SK-N-SH (cell line): ENCODE results near the gene N4BP2L2. TPM values are rescaled to one million over a fixed set of nuclear protein-coding genes. Genes with fewer than 3 reads are reported as not detected.

ENCODE experiments used
- CTCF ChIA-PET: fragments of 300-600, 350-600 bp; formaldehyde crosslinking; extraction: SDS; loops from one replicate; lab custom pipeline; 2021; lab: Yijun Ruan, JAX
- POLR2A ChIA-PET: fragments of 350-600 bp; sonication (Branson Sonifier 250); formaldehyde crosslinking; extraction: SDS; loops from one replicate; lab custom pipeline; 2020; ENCODE audit warnings: antibody characterized with exemption, inconsistent platforms; lab: Yijun Ruan, JAX
- DNase-seq: peaks from one replicate; pipeline ENCODE4 v3.0.0; 2012
- H2AFZ ChIP-seq: fragments of 200-600 bp; sonication (generic); 2 replicates; pipeline ENCODE4 v1.8.1; 2016; ENCODE audit warnings: antibody characterized with exemption, mild to moderate bottlenecking, low read depth
- H3F3A ChIP-seq: fragments of 200-600 bp; sonication (generic); replicated peaks from 2 replicates; pipeline ENCODE3; 2016; ENCODE audit warnings: antibody characterized with exemption, mild to moderate bottlenecking; ENCODE audit not compliant: insufficient read depth
- H3K27ac ChIP-seq, 2 experiments: fragments of 200-500 bp in 1 of 2; fragments of 200-600 bp in 1 of 2; sonication (Bioruptor generic) in 1 of 2; sonication (generic), shearing (Covaris generic) in 1 of 2; 2 replicates each; pipeline versions ENCODE4 v1.5.1 to v1.6.1; 2014 to 2016; ENCODE audit warnings: low read depth in 2 of 2, inconsistent platforms in 1 of 2, low read length in 1 of 2, mild to moderate bottlenecking in 1 of 2, mixed read lengths in 1 of 2
- H3K27me3 ChIP-seq: fragments of 200-600 bp; sonication (generic), shearing (Covaris generic); 2 replicates; pipeline ENCODE4 v1.6.1; 2016; ENCODE audit warnings: mixed run types; ENCODE audit not compliant: insufficient read depth
- H3K36me3 ChIP-seq, 2 experiments: fragments of 200-500 bp in 1 of 2; fragments of 200-600 bp in 1 of 2; sonication (Bioruptor generic) in 1 of 2; sonication (generic) in 1 of 2; replicated peaks in 1 of 2; 2 replicates each; pipeline versions ENCODE3 to v1.5.1; 2014 to 2016; ENCODE audit warnings: low read length in 1 of 2, mild to moderate bottlenecking in 1 of 2; ENCODE audit not compliant: insufficient read depth in 2 of 2, control insufficient read depth in 1 of 2
- H3K4me1 ChIP-seq, 2 experiments: fragments of 200-500 bp in 1 of 2; fragments of 200-600 bp in 1 of 2; sonication (Bioruptor generic) in 1 of 2; sonication (generic), shearing (Covaris generic) in 1 of 2; 2 replicates each; pipeline versions ENCODE4 v1.5.1 to v1.6.1; 2014 to 2016; ENCODE audit warnings: low read depth in 1 of 2, low read length in 1 of 2, mixed run types in 1 of 2; ENCODE audit not compliant: insufficient read depth in 2 of 2, control insufficient read depth in 1 of 2
- H3K4me2 ChIP-seq: fragments of 200-600 bp; sonication (generic), shearing (Covaris generic); 2 replicates; pipeline ENCODE4 v1.6.1; 2017; ENCODE audit warnings: mixed run types
- H3K4me3 ChIP-seq, 2 experiments: fragments of 200-500 bp in 1 of 2; fragments of 200-600 bp in 1 of 2; sonication (Bioruptor generic) in 1 of 2; sonication (generic), shearing (Covaris generic) in 1 of 2; 2 replicates each; pipeline versions ENCODE4 v1.5.1 to v1.8.1; 2014 to 2016; ENCODE audit warnings: low read depth in 2 of 2, inconsistent platforms in 1 of 2, low read length in 1 of 2, mild to moderate bottlenecking in 1 of 2, mixed read lengths in 1 of 2, moderate library complexity in 1 of 2
- H3K79me2 ChIP-seq: fragments of 200-600 bp; sonication (generic); 2 replicates; pipeline ENCODE4 v1.8.1; 2017; ENCODE audit warnings: mild to moderate bottlenecking; ENCODE audit not compliant: insufficient read depth
- H3K9ac ChIP-seq: fragments of 200-600 bp; sonication (generic); 2 replicates; pipeline ENCODE4 v1.6.1; 2017; ENCODE audit warnings: mixed run types
- H3K9me2 ChIP-seq: fragments of 200-600 bp; sonication (generic); 2 replicates; pipeline ENCODE4 v1.6.1; 2017; ENCODE audit warnings: mixed run types
- H3K9me3 ChIP-seq: fragments of 200-600 bp; sonication (generic); 2 replicates; pipeline ENCODE4 v1.6.1; 2017; ENCODE audit warnings: mixed run types, mild to moderate bottlenecking, moderate library complexity
- H4K20me1 ChIP-seq: fragments of 200-600 bp; sonication (generic); 2 replicates; pipeline ENCODE4 v1.6.1; 2017; ENCODE audit warnings: mild to moderate bottlenecking, mixed run types; ENCODE audit not compliant: insufficient read depth
- ELF1 ChIP-seq: IDR thresholded peaks from 2 replicates; pipeline ENCODE4 v1.4.0; 2012
- EP300 ChIP-seq, 2 experiments: IDR thresholded peaks; 2 replicates each; pipeline versions ENCODE4 v1.4.0 to v1.6.1; 2012; ENCODE audit warnings: borderline replicate concordance in 1 of 2, low read depth in 1 of 2, low read length in 1 of 2
- FOXM1 ChIP-seq: IDR thresholded peaks from 2 replicates; pipeline ENCODE4 v1.4.0; 2012; ENCODE audit warnings: low read depth, mild to moderate bottlenecking
- RCOR1 ChIP-seq: fragments of 150-350 bp; IDR thresholded peaks from 2 replicates; pipeline ENCODE4 v1.6.1; 2017; ENCODE audit warnings: antibody characterized with exemption, low read length
- SIN3A ChIP-seq: IDR thresholded peaks from 2 replicates; pipeline ENCODE4 v1.6.1; 2012; ENCODE audit warnings: low read depth, mild to moderate bottlenecking, low read length, moderate library complexity, borderline replicate concordance
- TCF12 ChIP-seq: IDR thresholded peaks from 2 replicates; pipeline ENCODE4 v1.4.0; 2012
- TEAD4 ChIP-seq: IDR thresholded peaks from 2 replicates; pipeline ENCODE4 v1.4.0; 2012; ENCODE audit warnings: mild to moderate bottlenecking, borderline replicate concordance; ENCODE audit not compliant: insufficient read depth
- YY1 ChIP-seq: IDR thresholded peaks from 2 replicates; pipeline ENCODE4 v1.4.0; 2012; ENCODE audit warnings: low read depth, mild to moderate bottlenecking
- polyA plus RNA-seq, 3 experiments: library from polyadenylated mRNA; depleted of rRNA; stranded (reverse); fragments of >200 nt; gene quantifications; 2 replicates each; pipeline ENCODE4 v1.2.3, GENCODE V29; 2012
- TF ChIP-seq, protein P1 (sequence below): IDR thresholded peaks from 2 replicates; pipeline ENCODE4 v1.4.0; 2012; ENCODE audit warnings: low read depth, borderline replicate concordance
- TF ChIP-seq, protein P2 (sequence below): fragments of 200-600 bp; sonication (generic); IDR thresholded peaks from 2 replicates; pipeline ENCODE4 v1.6.1; 2017; ENCODE audit warnings: antibody characterized with exemption, mild to moderate bottlenecking, moderate library complexity
- TF ChIP-seq, protein P3 (sequence below): IDR thresholded peaks from 2 replicates; pipeline ENCODE4 v1.6.1; 2012; ENCODE audit warnings: mild to moderate bottlenecking, low read depth, low read length, moderate library complexity
- TF ChIP-seq, protein P4 (sequence below): IDR thresholded peaks from 2 replicates; pipeline ENCODE4 v1.4.0; 2012; ENCODE audit warnings: low read depth, borderline replicate concordance
- TF ChIP-seq, protein P5 (sequence below): fragments of 150-350 bp; IDR thresholded peaks from 2 replicates; pipeline ENCODE4 v1.6.1; 2017; ENCODE audit warnings: antibody characterized with exemption, low read length, low read depth, borderline replicate concordance
- TF ChIP-seq, protein P6 (sequence below): fragments of 150-350 bp; IDR thresholded peaks from 2 replicates; pipeline ENCODE4 v1.6.1; 2016; ENCODE audit warnings: mild to moderate bottlenecking, low read depth, low read length

N4BP2L2 gene
- polyA plus RNA-seq, 1 of the 3 experiments (the other 2 are of a cell fraction) = 16.0 TPM

DNA sequence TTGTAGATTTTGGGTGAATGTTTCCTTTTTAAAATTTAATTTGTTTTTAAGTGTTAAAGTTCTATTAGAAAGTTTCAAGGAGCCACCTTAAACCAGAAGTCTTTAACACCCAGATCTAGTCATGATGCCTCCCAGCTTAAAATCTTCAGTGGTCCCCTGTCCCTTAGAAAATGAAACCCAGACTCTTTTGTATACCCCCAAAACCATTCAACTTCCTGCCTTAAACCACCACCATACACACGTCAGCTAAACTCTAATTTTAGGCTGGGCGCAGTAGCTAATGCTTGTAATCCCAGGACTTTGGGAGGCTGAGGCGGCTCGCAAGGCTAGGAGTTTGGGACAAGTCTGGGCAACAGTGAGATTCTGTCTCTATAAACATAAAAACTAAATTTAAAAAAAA, 148.5 kb downstream of the N4BP2L2 start (continued):
- no peak for TF ChIP-seq EP300 (IDR thresholded peaks at IDR 0.05; ENCODE audit: borderline replicate concordance in 1 of 2, low read depth in 1 of 2, low read length in 1 of 2)
- TF ChIP-seq ELF1 = no peak
- TF ChIP-seq YY1 = no peak
- TF ChIP-seq FOXM1 = no peak
- TF ChIP-seq, protein P1, sequence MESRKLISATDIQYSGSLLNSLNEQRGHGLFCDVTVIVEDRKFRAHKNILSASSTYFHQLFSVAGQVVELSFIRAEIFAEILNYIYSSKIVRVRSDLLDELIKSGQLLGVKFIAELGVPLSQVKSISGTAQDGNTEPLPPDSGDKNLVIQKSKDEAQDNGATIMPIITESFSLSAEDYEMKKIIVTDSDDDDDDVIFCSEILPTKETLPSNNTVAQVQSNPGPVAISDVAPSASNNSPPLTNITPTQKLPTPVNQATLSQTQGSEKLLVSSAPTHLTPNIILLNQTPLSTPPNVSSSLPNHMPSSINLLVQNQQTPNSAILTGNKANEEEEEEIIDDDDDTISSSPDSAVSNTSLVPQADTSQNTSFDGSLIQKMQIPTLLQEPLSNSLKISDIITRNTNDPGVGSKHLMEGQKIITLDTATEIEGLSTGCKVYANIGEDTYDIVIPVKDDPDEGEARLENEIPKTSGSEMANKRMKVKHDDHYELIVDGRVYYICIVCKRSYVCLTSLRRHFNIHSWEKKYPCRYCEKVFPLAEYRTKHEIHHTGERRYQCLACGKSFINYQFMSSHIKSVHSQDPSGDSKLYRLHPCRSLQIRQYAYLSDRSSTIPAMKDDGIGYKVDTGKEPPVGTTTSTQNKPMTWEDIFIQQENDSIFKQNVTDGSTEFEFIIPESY = no peak
- TF ChIP-seq TEAD4 = no peak
- TF ChIP-seq TCF12 = no peak

DNA sequence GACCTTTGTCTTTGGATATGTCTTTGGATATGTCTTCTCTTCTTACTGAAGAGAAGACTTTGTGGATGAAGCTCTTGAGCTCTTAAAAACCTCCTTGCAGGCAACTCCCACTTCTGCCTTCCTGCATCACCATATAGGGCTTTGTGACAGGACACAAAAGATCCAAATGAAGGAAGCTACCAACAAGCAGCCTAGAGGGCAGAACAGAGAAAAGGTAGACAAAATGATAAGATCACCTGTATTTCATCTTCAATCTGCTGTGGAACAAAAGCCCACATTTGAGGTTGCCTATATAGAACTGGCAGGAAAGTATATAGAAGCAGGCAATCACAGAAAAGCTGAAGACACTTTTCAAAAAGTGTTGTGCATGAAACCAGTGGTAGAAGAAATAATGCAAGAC, 153.2 kb downstream of the N4BP2L2 start:
- H3K27me3 ChIP-seq = no peaks in the 10 kb centered on the region
- H3K4me2 ChIP-seq = no peak overlapping the region
- peaks cover 9 to 16% of the 10 kb centered on the region in 2 experiments for H3K36me3 ChIP-seq
- H3K79me2 ChIP-seq = no peaks in the 10 kb centered on the region
- H3K4me3 ChIP-seq = no peak overlapping the region
- H3K27ac ChIP-seq = no peak overlapping the region
- POLR2A ChIA-PET = no interaction called here
- H3K9me3 ChIP-seq = no peaks in the 10 kb centered on the region
- CTCF ChIA-PET = no interaction called here
- H3F3A ChIP-seq = no peaks in the 10 kb centered on the region
- TF ChIP-seq RCOR1 = no peak
- TF ChIP-seq, protein P2, sequence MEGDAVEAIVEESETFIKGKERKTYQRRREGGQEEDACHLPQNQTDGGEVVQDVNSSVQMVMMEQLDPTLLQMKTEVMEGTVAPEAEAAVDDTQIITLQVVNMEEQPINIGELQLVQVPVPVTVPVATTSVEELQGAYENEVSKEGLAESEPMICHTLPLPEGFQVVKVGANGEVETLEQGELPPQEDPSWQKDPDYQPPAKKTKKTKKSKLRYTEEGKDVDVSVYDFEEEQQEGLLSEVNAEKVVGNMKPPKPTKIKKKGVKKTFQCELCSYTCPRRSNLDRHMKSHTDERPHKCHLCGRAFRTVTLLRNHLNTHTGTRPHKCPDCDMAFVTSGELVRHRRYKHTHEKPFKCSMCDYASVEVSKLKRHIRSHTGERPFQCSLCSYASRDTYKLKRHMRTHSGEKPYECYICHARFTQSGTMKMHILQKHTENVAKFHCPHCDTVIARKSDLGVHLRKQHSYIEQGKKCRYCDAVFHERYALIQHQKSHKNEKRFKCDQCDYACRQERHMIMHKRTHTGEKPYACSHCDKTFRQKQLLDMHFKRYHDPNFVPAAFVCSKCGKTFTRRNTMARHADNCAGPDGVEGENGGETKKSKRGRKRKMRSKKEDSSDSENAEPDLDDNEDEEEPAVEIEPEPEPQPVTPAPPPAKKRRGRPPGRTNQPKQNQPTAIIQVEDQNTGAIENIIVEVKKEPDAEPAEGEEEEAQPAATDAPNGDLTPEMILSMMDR = no peak
- TF ChIP-seq, protein P3, sequence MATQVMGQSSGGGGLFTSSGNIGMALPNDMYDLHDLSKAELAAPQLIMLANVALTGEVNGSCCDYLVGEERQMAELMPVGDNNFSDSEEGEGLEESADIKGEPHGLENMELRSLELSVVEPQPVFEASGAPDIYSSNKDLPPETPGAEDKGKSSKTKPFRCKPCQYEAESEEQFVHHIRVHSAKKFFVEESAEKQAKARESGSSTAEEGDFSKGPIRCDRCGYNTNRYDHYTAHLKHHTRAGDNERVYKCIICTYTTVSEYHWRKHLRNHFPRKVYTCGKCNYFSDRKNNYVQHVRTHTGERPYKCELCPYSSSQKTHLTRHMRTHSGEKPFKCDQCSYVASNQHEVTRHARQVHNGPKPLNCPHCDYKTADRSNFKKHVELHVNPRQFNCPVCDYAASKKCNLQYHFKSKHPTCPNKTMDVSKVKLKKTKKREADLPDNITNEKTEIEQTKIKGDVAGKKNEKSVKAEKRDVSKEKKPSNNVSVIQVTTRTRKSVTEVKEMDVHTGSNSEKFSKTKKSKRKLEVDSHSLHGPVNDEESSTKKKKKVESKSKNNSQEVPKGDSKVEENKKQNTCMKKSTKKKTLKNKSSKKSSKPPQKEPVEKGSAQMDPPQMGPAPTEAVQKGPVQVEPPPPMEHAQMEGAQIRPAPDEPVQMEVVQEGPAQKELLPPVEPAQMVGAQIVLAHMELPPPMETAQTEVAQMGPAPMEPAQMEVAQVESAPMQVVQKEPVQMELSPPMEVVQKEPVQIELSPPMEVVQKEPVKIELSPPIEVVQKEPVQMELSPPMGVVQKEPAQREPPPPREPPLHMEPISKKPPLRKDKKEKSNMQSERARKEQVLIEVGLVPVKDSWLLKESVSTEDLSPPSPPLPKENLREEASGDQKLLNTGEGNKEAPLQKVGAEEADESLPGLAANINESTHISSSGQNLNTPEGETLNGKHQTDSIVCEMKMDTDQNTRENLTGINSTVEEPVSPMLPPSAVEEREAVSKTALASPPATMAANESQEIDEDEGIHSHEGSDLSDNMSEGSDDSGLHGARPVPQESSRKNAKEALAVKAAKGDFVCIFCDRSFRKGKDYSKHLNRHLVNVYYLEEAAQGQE = no peak
- TF ChIP-seq, protein P4, sequence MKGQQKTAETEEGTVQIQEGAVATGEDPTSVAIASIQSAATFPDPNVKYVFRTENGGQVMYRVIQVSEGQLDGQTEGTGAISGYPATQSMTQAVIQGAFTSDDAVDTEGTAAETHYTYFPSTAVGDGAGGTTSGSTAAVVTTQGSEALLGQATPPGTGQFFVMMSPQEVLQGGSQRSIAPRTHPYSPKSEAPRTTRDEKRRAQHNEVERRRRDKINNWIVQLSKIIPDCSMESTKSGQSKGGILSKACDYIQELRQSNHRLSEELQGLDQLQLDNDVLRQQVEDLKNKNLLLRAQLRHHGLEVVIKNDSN = no peak
- TF ChIP-seq FOXM1 = no peak
- TF ChIP-seq, protein P5, sequence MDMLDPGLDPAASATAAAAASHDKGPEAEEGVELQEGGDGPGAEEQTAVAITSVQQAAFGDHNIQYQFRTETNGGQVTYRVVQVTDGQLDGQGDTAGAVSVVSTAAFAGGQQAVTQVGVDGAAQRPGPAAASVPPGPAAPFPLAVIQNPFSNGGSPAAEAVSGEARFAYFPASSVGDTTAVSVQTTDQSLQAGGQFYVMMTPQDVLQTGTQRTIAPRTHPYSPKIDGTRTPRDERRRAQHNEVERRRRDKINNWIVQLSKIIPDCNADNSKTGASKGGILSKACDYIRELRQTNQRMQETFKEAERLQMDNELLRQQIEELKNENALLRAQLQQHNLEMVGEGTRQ = no peak
- TF ChIP-seq, protein P6, sequence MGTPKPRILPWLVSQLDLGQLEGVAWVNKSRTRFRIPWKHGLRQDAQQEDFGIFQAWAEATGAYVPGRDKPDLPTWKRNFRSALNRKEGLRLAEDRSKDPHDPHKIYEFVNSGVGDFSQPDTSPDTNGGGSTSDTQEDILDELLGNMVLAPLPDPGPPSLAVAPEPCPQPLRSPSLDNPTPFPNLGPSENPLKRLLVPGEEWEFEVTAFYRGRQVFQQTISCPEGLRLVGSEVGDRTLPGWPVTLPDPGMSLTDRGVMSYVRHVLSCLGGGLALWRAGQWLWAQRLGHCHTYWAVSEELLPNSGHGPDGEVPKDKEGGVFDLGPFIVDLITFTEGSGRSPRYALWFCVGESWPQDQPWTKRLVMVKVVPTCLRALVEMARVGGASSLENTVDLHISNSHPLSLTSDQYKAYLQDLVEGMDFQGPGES = no peak
- no peak for TF ChIP-seq TCF12
- no peak for TF ChIP-seq SIN3A
- no peak overlapping the region for H2AFZ ChIP-seq
- H4K20me1 ChIP-seq = no peaks in the 10 kb centered on the region
- no peaks in the 10 kb centered on the region for H3K4me1 ChIP-seq
- no peak for DNase-seq
- H3K9ac ChIP-seq = no peak overlapping the region
- no peaks in the 10 kb centered on the region for H3K9me2 ChIP-seq
